HepG2 (cell line): ENCODE results near the gene ECM1. TPM values are rescaled to one million over a fixed set of nuclear protein-coding genes. Genes with fewer than 3 reads are reported as not detected.
A peak's percentile ranks its signal among the peaks of the same experiment; 100 is the strongest.

Source experiments
- CEBPB ChIP-seq: IDR thresholded peaks from 2 replicates; pipeline ENCODE4 v1.6.1; 2011; ENCODE audit warnings: low read depth, low read length, improper control_type of control experiment, borderline replicate concordance
- ERF ChIP-seq: IDR thresholded peaks from 2 replicates; pipeline ENCODE4 v1.6.1; 2018; ENCODE audit warnings: missing biosample characterization, missing genetic modification reagents
- IKZF1 ChIP-seq: fragments of 450-650 bp; IDR thresholded peaks from 2 replicates; pipeline ENCODE4 v1.7.1; 2016
- JUN ChIP-seq: sonication (generic); formaldehyde crosslinking; IDR thresholded peaks from 2 replicates; pipeline ENCODE4 v1.4.0; 2020; ENCODE audit warnings: mild to moderate bottlenecking, missing genetic modification reagents
- MYC ChIP-seq: sonication (generic); formaldehyde crosslinking; IDR thresholded peaks from 2 replicates; pipeline ENCODE4 v1.9.0; 2021; ENCODE audit warnings: missing genetic modification reagents, borderline replicate concordance
- RXRA ChIP-seq: sonication (generic); formaldehyde crosslinking; IDR thresholded peaks from 2 replicates; pipeline ENCODE4 v1.5.1; 2020; ENCODE audit warnings: missing genetic modification reagents
- SALL1 ChIP-seq: sonication (generic); formaldehyde crosslinking; IDR thresholded peaks from 2 replicates; pipeline ENCODE4 v1.8.0; 2022; ENCODE audit warnings: mild to moderate bottlenecking, missing genetic modification reagents
- SIN3A ChIP-seq: IDR thresholded peaks from 2 replicates; pipeline ENCODE4 v1.6.1; 2011; ENCODE audit warnings: low read depth, mild to moderate bottlenecking, control low read depth, low read length, borderline replicate concordance
- SOX6 ChIP-seq, 2 experiments: fragments of 450-650 bp in 1 of 2; sonication (generic) in 1 of 2; formaldehyde crosslinking in 1 of 2; IDR thresholded peaks; 2 replicates each; pipeline versions ENCODE4 v1.4.0 to v1.6.1; 2017 to 2020; ENCODE audit warnings: antibody characterized with exemption in 1 of 2, mild to moderate bottlenecking in 1 of 2, missing genetic modification reagents in 1 of 2
- SP1 ChIP-seq, 2 experiments: fragments of 450-650 bp in 1 of 2; sonication (generic) in 1 of 2; formaldehyde crosslinking in 1 of 2; IDR thresholded peaks; 2 replicates each; pipeline versions ENCODE4 v1.4.0 to v1.6.1; 2016 to 2020; ENCODE audit warnings: missing genetic modification reagents in 1 of 2
- SRY ChIP-seq: sonication (generic); formaldehyde crosslinking; IDR thresholded peaks from 2 replicates; pipeline ENCODE4 v1.8.0; 2022; ENCODE audit warnings: mild to moderate bottlenecking, missing genetic modification reagents
- ZBTB20 ChIP-seq: sonication (generic); formaldehyde crosslinking; IDR thresholded peaks from 2 replicates; pipeline ENCODE4 v1.8.1; 2023; ENCODE audit warnings: missing genetic modification reagents, low read depth, mild to moderate bottlenecking, borderline replicate concordance
- ZBTB7B ChIP-seq: sonication (generic); formaldehyde crosslinking; IDR thresholded peaks from 2 replicates; pipeline ENCODE4 v1.4.0; 2020; ENCODE audit warnings: missing genetic modification reagents
- ZFP62 ChIP-seq: sonication (generic); formaldehyde crosslinking; IDR thresholded peaks from 2 replicates; pipeline ENCODE4 v1.4.0; 2020; ENCODE audit warnings: missing genetic modification reagents
- ZNF446 ChIP-seq: sonication (generic); formaldehyde crosslinking; IDR thresholded peaks from 2 replicates; pipeline ENCODE4 v1.5.0; 2020; ENCODE audit warnings: mild to moderate bottlenecking, missing genetic modification reagents
- ZNF747 ChIP-seq: sonication (generic); formaldehyde crosslinking; IDR thresholded peaks from 2 replicates; pipeline ENCODE4 v1.8.1; 2023; ENCODE audit warnings: missing genetic modification reagents, mild to moderate bottlenecking, borderline replicate concordance
- polyA plus RNA-seq, 8 experiments: library from polyadenylated mRNA; depleted of rRNA in 3 of 8; stranded (reverse) in 7 of 8; unstranded in 1 of 8; fragments of >200 nt; fragmentation: Illumina TruSeq in 4 of 8; extraction: Trizol in 4 of 8; gene quantifications; 2 replicates each; pipeline versions ENCODE4 v1.2.1 to v1.2.3, GENCODE V29; 2011 to 2016; ENCODE audit warnings: low read depth in 4 of 8, missing spikeins in 1 of 8, mixed read lengths in 1 of 8; ENCODE audit not compliant: insufficient read depth in 1 of 8
- total RNA-seq, 5 experiments: library from RNA; depleted of rRNA; stranded (reverse); fragments of >200 nt; fragmentation: Illumina TruSeq; extraction: Trizol; gene quantifications; 2 replicates each; pipeline ENCODE4 v1.2.3, GENCODE V29; 2016; ENCODE audit warnings: low read depth in 1 of 5
- TF ChIP-seq, protein P1 (sequence below): sonication (generic); formaldehyde crosslinking; IDR thresholded peaks from 2 replicates; pipeline ENCODE4 v1.9.0; 2022; ENCODE audit warnings: missing genetic modification reagents, mild to moderate bottlenecking, borderline replicate concordance
- TF ChIP-seq, protein P2 (sequence below): sonication (generic); formaldehyde crosslinking; IDR thresholded peaks from 2 replicates; pipeline ENCODE4 v1.8.0; 2022; ENCODE audit warnings: mild to moderate bottlenecking, missing genetic modification reagents; ENCODE audit not compliant: insufficient replicate concordance
- TF ChIP-seq, protein P3 (sequence below): sonication (generic); formaldehyde crosslinking; IDR thresholded peaks from 2 replicates; pipeline ENCODE4 v1.4.0; 2020; ENCODE audit warnings: missing genetic modification reagents
- TF ChIP-seq, protein P4 (sequence below): sonication (generic); formaldehyde crosslinking; IDR thresholded peaks from 2 replicates; pipeline ENCODE4 v1.4.0; 2020; ENCODE audit warnings: missing genetic modification reagents
- TF ChIP-seq, protein P5 (sequence below): sonication (generic); formaldehyde crosslinking; IDR thresholded peaks from 2 replicates; pipeline ENCODE4 v1.4.0; 2020; ENCODE audit warnings: low read depth, mild to moderate bottlenecking, missing genetic modification reagents
- TF ChIP-seq, protein P6 (sequence below): fragments of 450-650 bp; IDR thresholded peaks from 2 replicates; pipeline ENCODE4 v1.6.1; 2017

ECM1 gene
- total and polyA plus RNA-seq, 2 of the 13 experiments (the other 11 are each of a cell fraction or from before 2014, with no cell fraction given): 0.42 to 1.0 TPM

DNA sequence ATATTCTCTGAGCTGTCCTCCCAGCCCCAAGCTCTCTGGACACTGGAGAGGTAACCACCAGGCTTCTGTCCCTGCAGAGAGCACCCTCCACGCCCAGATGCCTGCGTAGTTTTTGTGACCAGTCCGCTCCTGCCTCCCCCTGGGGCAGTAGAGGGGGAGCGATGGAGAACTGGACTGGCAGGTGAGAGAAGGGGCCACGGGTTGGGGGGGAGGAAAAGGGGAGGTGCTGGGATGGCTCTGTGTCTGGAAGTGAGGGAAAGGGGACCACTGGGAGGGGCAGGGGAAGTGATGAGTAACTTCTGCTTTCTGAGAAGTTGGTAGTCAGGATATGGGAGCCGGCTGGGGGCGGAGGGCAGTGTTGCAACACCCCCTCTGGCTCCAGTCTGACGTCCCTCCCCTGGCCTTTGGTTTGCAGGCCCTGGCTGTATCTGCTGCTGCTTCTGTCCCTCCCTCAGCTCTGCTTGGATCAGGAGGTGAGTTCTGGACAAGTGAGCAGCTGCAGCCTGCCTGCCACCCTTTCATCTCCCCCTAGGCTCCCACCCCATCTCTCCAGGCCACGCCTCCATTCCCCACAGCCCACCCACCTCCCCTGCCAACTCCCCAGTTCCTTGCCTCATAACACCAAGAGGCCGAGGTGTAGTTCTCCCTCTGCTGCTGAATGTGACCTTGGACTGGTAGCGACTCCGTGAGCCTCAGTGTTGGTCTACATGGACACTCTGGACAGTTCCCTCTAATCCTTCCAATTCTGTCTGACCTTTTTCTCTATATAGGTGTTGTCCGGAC, 44.4 kb downstream of the ECM1 start (continued):
- TF ChIP-seq, protein P1, sequence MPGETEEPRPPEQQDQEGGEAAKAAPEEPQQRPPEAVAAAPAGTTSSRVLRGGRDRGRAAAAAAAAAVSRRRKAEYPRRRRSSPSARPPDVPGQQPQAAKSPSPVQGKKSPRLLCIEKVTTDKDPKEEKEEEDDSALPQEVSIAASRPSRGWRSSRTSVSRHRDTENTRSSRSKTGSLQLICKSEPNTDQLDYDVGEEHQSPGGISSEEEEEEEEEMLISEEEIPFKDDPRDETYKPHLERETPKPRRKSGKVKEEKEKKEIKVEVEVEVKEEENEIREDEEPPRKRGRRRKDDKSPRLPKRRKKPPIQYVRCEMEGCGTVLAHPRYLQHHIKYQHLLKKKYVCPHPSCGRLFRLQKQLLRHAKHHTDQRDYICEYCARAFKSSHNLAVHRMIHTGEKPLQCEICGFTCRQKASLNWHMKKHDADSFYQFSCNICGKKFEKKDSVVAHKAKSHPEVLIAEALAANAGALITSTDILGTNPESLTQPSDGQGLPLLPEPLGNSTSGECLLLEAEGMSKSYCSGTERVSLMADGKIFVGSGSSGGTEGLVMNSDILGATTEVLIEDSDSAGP (CRISPR knock-in tag): peak; percentile 38; the same call in 1 of the 2 replicates
- TF ChIP-seq ERF (CRISPR knock-in tag) (peak; percentile 55; the same call in 1 of the 2 replicates), SRY (CRISPR knock-in tag) (no peak), SOX6 (IDR thresholded peaks at IDR 0.05) (no peak), SOX6 (CRISPR knock-in tag; IDR thresholded peaks at IDR 0.05) (peak; percentile 42; the same call in 1 of the 2 replicates), SALL1 (CRISPR knock-in tag) (peak; percentile 78), SIN3A (peak; percentile 28; the same call in 1 of the 2 replicates), MYC (peak; percentile 36; the same call in 1 of the 2 replicates), ZNF446 (CRISPR knock-in tag) (no peak), ZFP62 (CRISPR knock-in tag) (no peak), CEBPB (peak; percentile 98), SP1 (IDR thresholded peaks at IDR 0.05) (no peak), SP1 (CRISPR knock-in tag; IDR thresholded peaks at IDR 0.05) (peak; percentile 34; the same call in 1 of the 2 replicates), ZBTB20 (CRISPR knock-in tag) (0 out of 2 replicates have a peak, but pooled peaks have one; percentile 17), ZNF747 (CRISPR knock-in tag) (no peak), ZBTB7B (CRISPR knock-in tag) (peak; percentile 45; the same call in 1 of the 2 replicates), IKZF1 (no peak), JUN (CRISPR knock-in tag) (no peak), RXRA (peak; percentile 70)
- TF ChIP-seq, protein P2, sequence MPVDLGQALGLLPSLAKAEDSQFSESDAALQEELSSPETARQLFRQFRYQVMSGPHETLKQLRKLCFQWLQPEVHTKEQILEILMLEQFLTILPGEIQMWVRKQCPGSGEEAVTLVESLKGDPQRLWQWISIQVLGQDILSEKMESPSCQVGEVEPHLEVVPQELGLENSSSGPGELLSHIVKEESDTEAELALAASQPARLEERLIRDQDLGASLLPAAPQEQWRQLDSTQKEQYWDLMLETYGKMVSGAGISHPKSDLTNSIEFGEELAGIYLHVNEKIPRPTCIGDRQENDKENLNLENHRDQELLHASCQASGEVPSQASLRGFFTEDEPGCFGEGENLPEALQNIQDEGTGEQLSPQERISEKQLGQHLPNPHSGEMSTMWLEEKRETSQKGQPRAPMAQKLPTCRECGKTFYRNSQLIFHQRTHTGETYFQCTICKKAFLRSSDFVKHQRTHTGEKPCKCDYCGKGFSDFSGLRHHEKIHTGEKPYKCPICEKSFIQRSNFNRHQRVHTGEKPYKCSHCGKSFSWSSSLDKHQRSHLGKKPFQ: peak; percentile 43
- TF ChIP-seq, protein P3, sequence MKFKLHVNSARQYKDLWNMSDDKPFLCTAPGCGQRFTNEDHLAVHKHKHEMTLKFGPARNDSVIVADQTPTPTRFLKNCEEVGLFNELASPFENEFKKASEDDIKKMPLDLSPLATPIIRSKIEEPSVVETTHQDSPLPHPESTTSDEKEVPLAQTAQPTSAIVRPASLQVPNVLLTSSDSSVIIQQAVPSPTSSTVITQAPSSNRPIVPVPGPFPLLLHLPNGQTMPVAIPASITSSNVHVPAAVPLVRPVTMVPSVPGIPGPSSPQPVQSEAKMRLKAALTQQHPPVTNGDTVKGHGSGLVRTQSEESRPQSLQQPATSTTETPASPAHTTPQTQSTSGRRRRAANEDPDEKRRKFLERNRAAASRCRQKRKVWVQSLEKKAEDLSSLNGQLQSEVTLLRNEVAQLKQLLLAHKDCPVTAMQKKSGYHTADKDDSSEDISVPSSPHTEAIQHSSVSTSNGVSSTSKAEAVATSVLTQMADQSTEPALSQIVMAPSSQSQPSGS (CRISPR knock-in tag): peak; percentile 29; the same call in 1 of the 2 replicates
- TF ChIP-seq, protein P4, sequence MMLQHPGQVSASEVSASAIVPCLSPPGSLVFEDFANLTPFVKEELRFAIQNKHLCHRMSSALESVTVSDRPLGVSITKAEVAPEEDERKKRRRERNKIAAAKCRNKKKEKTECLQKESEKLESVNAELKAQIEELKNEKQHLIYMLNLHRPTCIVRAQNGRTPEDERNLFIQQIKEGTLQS (CRISPR knock-in tag): 0 out of 2 replicates have a peak, but pooled peaks have one; percentile 24
- TF ChIP-seq, protein P5, sequence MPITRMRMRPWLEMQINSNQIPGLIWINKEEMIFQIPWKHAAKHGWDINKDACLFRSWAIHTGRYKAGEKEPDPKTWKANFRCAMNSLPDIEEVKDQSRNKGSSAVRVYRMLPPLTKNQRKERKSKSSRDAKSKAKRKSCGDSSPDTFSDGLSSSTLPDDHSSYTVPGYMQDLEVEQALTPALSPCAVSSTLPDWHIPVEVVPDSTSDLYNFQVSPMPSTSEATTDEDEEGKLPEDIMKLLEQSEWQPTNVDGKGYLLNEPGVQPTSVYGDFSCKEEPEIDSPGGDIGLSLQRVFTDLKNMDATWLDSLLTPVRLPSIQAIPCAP (CRISPR knock-in tag): no peak
- TF ChIP-seq, protein P6, sequence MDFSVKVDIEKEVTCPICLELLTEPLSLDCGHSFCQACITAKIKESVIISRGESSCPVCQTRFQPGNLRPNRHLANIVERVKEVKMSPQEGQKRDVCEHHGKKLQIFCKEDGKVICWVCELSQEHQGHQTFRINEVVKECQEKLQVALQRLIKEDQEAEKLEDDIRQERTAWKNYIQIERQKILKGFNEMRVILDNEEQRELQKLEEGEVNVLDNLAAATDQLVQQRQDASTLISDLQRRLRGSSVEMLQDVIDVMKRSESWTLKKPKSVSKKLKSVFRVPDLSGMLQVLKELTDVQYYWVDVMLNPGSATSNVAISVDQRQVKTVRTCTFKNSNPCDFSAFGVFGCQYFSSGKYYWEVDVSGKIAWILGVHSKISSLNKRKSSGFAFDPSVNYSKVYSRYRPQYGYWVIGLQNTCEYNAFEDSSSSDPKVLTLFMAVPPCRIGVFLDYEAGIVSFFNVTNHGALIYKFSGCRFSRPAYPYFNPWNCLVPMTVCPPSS: no peak
